AG04450 (cell line): ENCODE data around the gene MAPK9. TPM values are rescaled to one million over a fixed set of nuclear protein-coding genes. Genes with fewer than 3 reads are reported as not detected.
A peak's percentile ranks its signal among the peaks of the same experiment; 100 is the strongest.

Experiments
- CTCF ChIA-PET: fragments of 300-600, 350-600 bp; formaldehyde crosslinking; extraction: SDS; loops from one replicate; lab custom pipeline; 2022; ENCODE audit warnings: antibody characterized with exemption, inconsistent platforms; lab: Charles Lee
- POLR2A ChIA-PET: fragments of 350-600 bp; formaldehyde crosslinking; extraction: SDS; loops from one replicate; lab custom pipeline; 2021; ENCODE audit warnings: antibody characterized with exemption, inconsistent platforms; lab: Yijun Ruan, JAX
- DNase-seq: peaks from one replicate; pipeline ENCODE4 v3.0.0-alpha.2; 2011; ENCODE audit warnings: low read depth, low spot score
- H3K27ac ChIP-seq: one replicate; pipeline ENCODE4 v1.5.1; 2012; ENCODE audit warnings: low read depth, low read length, control low read depth
- H3K27me3 ChIP-seq: one replicate; pipeline ENCODE4 v1.6.0; 2012; ENCODE audit warnings: low read length; ENCODE audit not compliant: control insufficient read depth, insufficient read depth
- H3K4me3 ChIP-seq: 2 replicates; pipeline ENCODE4 v1.5.1; 2011; ENCODE audit warnings: mild to moderate bottlenecking, low read depth, low read length, control low read depth
- H3K9me3 ChIP-seq: 2 replicates; pipeline ENCODE4 v1.5.1; 2012; ENCODE audit warnings: low read length; ENCODE audit not compliant: control insufficient read depth, insufficient read depth
- CTCF ChIP-seq: IDR thresholded peaks from 2 replicates; pipeline ENCODE4 v1.5.1; 2011; ENCODE audit warnings: low read depth, low read length, control low read depth, inconsistent platforms
- polyA plus RNA-seq: library from polyadenylated mRNA; depleted of rRNA; stranded (reverse); fragments of >200 nt; gene quantifications from 2 replicates; pipeline ENCODE4 v1.2.3, GENCODE V29; 2011

Gene MAPK9
- polyA plus RNA-seq, 1 experiment = 35.1 TPM

- CTCF ChIA-PET = interaction anchor here (2.5 kb wide), 1 partner anchor 29 kb away, joined by 11 read pairs; no protein-coding TSS in a partner anchor
- TF ChIP-seq CTCF = no peak
These were observed 31.3 kb upstream of the MAPK9 start for GRCh38 chr5:180323160-180323559.

GRCh38 chr5:180318456-180319089 is 26.7 kb upstream of the MAPK9 start:
- Histone ChIP-seq H3K9me3 (no peaks in the 10 kb centered on the region; the same call in 1 of the 2 replicates), H3K27ac (no peak overlapping the region), H3K4me3 (no peak overlapping the region), H3K27me3 (no peaks in the 10 kb centered on the region)
- DNase-seq = no peak
- CTCF ChIA-PET = interaction anchor here (0.6 to 1.3 kb wide), 4 partner anchors 23 to 403 kb away, joined by 3 to 4 read pairs (median 3); no protein-coding TSS in a partner anchor
- POLR2A ChIA-PET = no interaction called here
- TF ChIP-seq CTCF = no peak

More at GRCh38 chr5:180323160-180323559, 31.3 kb upstream of the MAPK9 start:
- no peak overlapping the region for H3K4me3 ChIP-seq
- no peaks in the 10 kb centered on the region; the same call in 1 of the 2 replicates for H3K9me3 ChIP-seq
- POLR2A ChIA-PET = no interaction called here
- no peaks in the 10 kb centered on the region for H3K27me3 ChIP-seq
- DNase-seq = no peak
- H3K27ac ChIP-seq = no peak overlapping the region

- H3K9me3 ChIP-seq = no peaks in the 10 kb centered on the region; the same call in 1 of the 2 replicates
- DNase-seq = no peak
- no peaks in the 10 kb centered on the region for H3K27me3 ChIP-seq
- CTCF ChIA-PET = interaction anchor here (0.6 to 4.0 kb wide), 16 partner anchors 8 to 433 kb away, joined by 3 to 55 read pairs (median 4); partner anchors contain the start of gene GFPT2
- no peak overlapping the region for H3K27ac ChIP-seq
- POLR2A ChIA-PET = no interaction called here
- no peak overlapping the region for H3K4me3 ChIP-seq
- TF ChIP-seq CTCF = no peak
These were observed 24.7 kb upstream of the MAPK9 start for GRCh38 chr5:180316586-180316985.

- no peak overlapping the region for H3K27ac ChIP-seq
- no peaks in the 10 kb centered on the region; the same call in 1 of the 2 replicates for H3K9me3 ChIP-seq
- no peak overlapping the region for H3K4me3 ChIP-seq
- CTCF ChIA-PET = interaction anchor here (0.6 to 4.0 kb wide), 26 partner anchors 9 to 987 kb away, joined by 3 to 55 read pairs (median 5); no protein-coding TSS in a partner anchor
- no peak for DNase-seq
- POLR2A ChIA-PET = interaction anchor here (0.8 kb wide), 1 partner anchor 8 kb away, joined by 4 read pairs; no protein-coding TSS in a partner anchor
- no peaks in the 10 kb centered on the region for H3K27me3 ChIP-seq
- peak; percentile 96 for TF ChIP-seq CTCF
These were observed 23.9 kb upstream of the MAPK9 start for GRCh38 chr5:180315762-180316212.
